GM12878 (cell line): ENCODE measurements around the gene MIAT.

Source experiments
- EZH2 ChIP-seq: IDR thresholded peaks from 2 replicates; pipeline ENCODE4 v1.6.1; 2012; ENCODE audit warnings: low read depth, mild to moderate bottlenecking, control low read depth, inconsistent platforms, low read length, borderline replicate concordance; ENCODE audit not compliant: control insufficient read depth
- FOXK2 ChIP-seq: fragments of 450-650 bp; IDR thresholded peaks from 2 replicates; pipeline ENCODE4 v1.6.1; 2017; ENCODE audit warnings: mild to moderate bottlenecking, moderate library complexity
- GABPA ChIP-seq: IDR thresholded peaks from 2 replicates; pipeline ENCODE4 v1.6.1; 2014; ENCODE audit warnings: antibody characterized with exemption, low read depth, mild to moderate bottlenecking, inconsistent platforms
- MYC ChIP-seq: IDR thresholded peaks from 2 replicates; pipeline ENCODE4 v1.6.1; 2011; ENCODE audit warnings: mild to moderate bottlenecking, low read length, moderate library complexity, inconsistent platforms; ENCODE audit not compliant: insufficient read depth, insufficient replicate concordance, insufficient read length, severe bottlenecking
- PBX3 ChIP-seq: IDR thresholded peaks from 2 replicates; pipeline ENCODE4 v1.6.1; 2011; ENCODE audit warnings: mild to moderate bottlenecking, low read depth, low read length, moderate library complexity; ENCODE audit not compliant: insufficient replicate concordance
- POLR2AphosphoS5 ChIP-seq: IDR thresholded peaks from 2 replicates; pipeline ENCODE4 v1.6.1; 2011; ENCODE audit warnings: mild to moderate bottlenecking, low read length, inconsistent platforms
- TF ChIP-seq, protein P1 (sequence below): fragments of 450-650 bp; IDR thresholded peaks from 2 replicates; pipeline ENCODE4 v1.6.1; 2017; ENCODE audit warnings: mild to moderate bottlenecking
- TF ChIP-seq, protein P2 (sequence below), 3 experiments: IDR thresholded peaks in 2 of 3; conservative IDR thresholded peaks in 1 of 3; 2 replicates each; pipeline ENCODE4 v1.5.1; 2011; ENCODE audit warnings: low read depth in 3 of 3, low read length in 3 of 3, mild to moderate bottlenecking in 3 of 3, control low read depth in 2 of 3, moderate library complexity in 2 of 3, inconsistent platforms in 1 of 3, mixed read lengths in 1 of 3; ENCODE audit not compliant: control insufficient read depth in 2 of 3, insufficient read depth in 1 of 3; ENCODE audit errors: extremely low read depth in 1 of 3

DNA sequence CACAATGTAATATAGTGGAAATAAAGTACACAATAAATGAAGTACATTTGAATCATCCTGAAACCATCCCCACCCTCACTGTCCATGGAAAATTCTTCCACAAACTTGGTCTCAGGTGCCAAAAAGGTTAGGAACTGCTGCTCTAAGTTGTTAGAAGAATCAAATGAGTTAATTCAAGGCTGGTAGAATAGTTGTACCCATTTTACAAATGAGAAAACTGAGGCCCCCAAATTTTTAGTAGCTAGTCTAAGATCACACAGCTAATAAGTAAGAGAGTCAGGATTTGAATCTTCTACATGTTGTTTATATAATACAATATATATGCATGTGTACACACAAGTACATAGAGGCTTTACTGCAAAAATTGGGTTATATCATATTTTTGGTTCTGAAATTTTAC lies 43.1 kb downstream of the MIAT start:
- TF ChIP-seq MYC (no peak), EZH2 (no peak), PBX3 (no peak), FOXK2 (no peak), POLR2AphosphoS5 (no peak), GABPA (no peak)
- TF ChIP-seq, protein P1, sequence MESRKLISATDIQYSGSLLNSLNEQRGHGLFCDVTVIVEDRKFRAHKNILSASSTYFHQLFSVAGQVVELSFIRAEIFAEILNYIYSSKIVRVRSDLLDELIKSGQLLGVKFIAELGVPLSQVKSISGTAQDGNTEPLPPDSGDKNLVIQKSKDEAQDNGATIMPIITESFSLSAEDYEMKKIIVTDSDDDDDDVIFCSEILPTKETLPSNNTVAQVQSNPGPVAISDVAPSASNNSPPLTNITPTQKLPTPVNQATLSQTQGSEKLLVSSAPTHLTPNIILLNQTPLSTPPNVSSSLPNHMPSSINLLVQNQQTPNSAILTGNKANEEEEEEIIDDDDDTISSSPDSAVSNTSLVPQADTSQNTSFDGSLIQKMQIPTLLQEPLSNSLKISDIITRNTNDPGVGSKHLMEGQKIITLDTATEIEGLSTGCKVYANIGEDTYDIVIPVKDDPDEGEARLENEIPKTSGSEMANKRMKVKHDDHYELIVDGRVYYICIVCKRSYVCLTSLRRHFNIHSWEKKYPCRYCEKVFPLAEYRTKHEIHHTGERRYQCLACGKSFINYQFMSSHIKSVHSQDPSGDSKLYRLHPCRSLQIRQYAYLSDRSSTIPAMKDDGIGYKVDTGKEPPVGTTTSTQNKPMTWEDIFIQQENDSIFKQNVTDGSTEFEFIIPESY: no peak
- TF ChIP-seq, protein P2, sequence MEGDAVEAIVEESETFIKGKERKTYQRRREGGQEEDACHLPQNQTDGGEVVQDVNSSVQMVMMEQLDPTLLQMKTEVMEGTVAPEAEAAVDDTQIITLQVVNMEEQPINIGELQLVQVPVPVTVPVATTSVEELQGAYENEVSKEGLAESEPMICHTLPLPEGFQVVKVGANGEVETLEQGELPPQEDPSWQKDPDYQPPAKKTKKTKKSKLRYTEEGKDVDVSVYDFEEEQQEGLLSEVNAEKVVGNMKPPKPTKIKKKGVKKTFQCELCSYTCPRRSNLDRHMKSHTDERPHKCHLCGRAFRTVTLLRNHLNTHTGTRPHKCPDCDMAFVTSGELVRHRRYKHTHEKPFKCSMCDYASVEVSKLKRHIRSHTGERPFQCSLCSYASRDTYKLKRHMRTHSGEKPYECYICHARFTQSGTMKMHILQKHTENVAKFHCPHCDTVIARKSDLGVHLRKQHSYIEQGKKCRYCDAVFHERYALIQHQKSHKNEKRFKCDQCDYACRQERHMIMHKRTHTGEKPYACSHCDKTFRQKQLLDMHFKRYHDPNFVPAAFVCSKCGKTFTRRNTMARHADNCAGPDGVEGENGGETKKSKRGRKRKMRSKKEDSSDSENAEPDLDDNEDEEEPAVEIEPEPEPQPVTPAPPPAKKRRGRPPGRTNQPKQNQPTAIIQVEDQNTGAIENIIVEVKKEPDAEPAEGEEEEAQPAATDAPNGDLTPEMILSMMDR (IDR thresholded peaks at IDR 0.05 in 2 of 3, conservative IDR thresholded peaks at IDR 0.05 in 1 of 3; ENCODE audit: control insufficient read depth in 2 of 3, extremely low read depth in 1 of 3, insufficient read depth in 1 of 3, low read depth in 3 of 3, low read length in 3 of 3): no peak
